GM12801 (cell line): Measurements from ENCODE around the gene IKZF3.

Source experiments
- CTCF ChIP-seq: IDR thresholded peaks from one replicate; pipeline ENCODE4 v1.5.1; 2011; ENCODE audit warnings: control low read depth; ENCODE audit not compliant: insufficient read length; ENCODE audit errors: extremely low read depth

The IKZF3 gene

GRCh38 chr17:39846205-39846604 lies 17.9 kb downstream of the IKZF3 start:
- no peak for TF ChIP-seq CTCF

- no peak for TF ChIP-seq CTCF
Measured at GRCh38 chr17:39845052-39845846, 18.9 kb downstream of the IKZF3 start.

- TF ChIP-seq CTCF: no peak
Measured at GRCh38 chr17:39841134-39841683, 22.9 kb downstream of the IKZF3 start.

- no peak for TF ChIP-seq CTCF
Measured at GRCh38 chr17:39838784-39839183, 25.3 kb downstream of the IKZF3 start.

- TF ChIP-seq CTCF: no peak
Measured at GRCh38 chr17:39838057-39838456, 26.1 kb downstream of the IKZF3 start.

- TF ChIP-seq CTCF: no peak
Measured at GRCh38 chr17:39836117-39836516, 28.0 kb downstream of the IKZF3 start.

DNA sequence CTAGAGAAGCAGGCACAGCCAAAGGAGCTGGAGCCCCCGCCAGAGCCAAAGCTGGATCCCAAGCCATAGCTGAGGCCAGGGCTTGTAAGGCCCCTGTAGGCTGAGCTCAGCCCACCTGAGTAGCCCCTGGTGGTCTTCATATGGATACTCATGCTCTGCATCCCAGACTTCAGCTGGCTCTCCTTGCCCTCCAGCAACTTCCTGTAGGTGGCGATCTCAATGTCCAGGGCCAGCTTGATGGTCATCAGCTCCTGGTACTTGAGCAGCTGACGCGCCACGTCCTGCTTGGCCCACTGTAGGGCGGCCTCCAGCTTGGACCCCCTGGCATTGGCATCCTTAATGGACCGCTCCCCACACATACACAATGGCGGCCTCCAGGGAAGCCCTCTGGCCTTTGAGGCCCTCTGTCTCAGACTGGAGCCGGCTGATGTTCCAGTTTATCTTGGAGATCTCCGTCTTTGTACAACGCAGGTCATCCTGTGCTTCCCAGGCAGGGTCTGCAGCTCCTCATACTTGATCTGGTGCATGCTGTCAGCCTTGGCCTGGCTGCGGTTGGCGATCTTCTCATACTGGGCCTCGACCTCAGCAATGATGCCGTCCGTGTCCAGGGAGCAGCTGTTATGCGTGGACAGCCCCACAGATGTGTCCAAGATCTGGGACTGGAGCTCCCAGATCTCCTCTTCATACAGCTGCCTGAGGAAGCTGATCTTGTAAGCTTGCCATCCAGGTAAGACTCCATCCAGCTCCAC lies 28.9 kb downstream of the IKZF3 start:
- TF ChIP-seq CTCF: no peak
